Lower lobe of right lung (tissue), 1 donor: ENCODE measurements around the gene TMEM50B. TPM values are rescaled to one million over a fixed set of nuclear protein-coding genes. Genes with fewer than 3 reads are reported as not detected.

ENCODE experiments used
- total RNA-seq: library from RNA; stranded (reverse); fragmentation: NEBNext Ultra II Directional; extraction: Animal tissue kit (Norgen Biotek cat#: 25700); gene quantifications from one replicate; pipeline ENCODE4 v1.2.1, GENCODE V29; 2021
- donor health status: DM: no; HTN: yes; CAD: no; lungs with severe emphysema.

TMEM50B gene
- total RNA-seq, 1 donor from 2014 or later = 59.6 TPM

Other genes with a start within 250 kb of the TMEM50B start
- 49.1 TPM for gene IL10RB, start 213.6 kb downstream of the TMEM50B start, total RNA-seq
- 64.5 TPM for gene IFNAR1, start 155.0 kb downstream of the TMEM50B start, total RNA-seq
- gene IFNGR2, start 76.6 kb downstream of the TMEM50B start, total RNA-seq = 83.5 TPM
- gene DNAJC28, start 11.7 kb upstream of the TMEM50B start, total RNA-seq = 2.1 TPM
- 53.8 TPM for gene GART, start 62.1 kb upstream of the TMEM50B start, total RNA-seq
- 322 TPM for gene SON, start 63.1 kb upstream of the TMEM50B start, total RNA-seq
- 5.0 TPM for gene DONSON, start 108.7 kb upstream of the TMEM50B start, total RNA-seq
- 29.4 TPM for gene CRYZL1, start 161.8 kb upstream of the TMEM50B start, total RNA-seq
- 31.4 TPM for gene ITSN1, start 162.5 kb upstream of the TMEM50B start, total RNA-seq